ENCODE measurements around the gene ZNF622.
"Not testable (repeated sequence)": the region's sequence is repeated elsewhere in the genome, so short reads cannot be mapped to it uniquely, and the experiment has no call there.

ZNF622 gene

GRCh38 chr5:16480144-16480543, 14.5 kb upstream of the ZNF622 start:
- DNase-seq: no peak

DNA sequence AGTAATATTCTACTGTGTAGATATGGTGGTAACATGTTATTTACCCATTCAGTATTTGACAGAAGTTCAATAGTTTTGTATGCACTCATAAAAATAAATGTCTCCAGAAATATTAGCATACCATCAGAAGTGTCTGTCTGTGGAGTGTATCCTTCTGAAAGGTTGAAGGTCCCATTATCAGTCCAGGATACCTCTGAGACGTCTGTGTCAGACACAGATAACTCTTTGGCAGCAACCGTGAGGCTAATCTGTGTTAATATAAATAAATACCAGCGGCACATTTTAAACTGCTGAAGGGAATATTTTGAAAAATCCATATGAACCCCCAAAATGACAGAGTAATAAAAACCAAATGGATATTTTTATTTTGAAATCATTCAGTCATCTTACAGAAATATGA, 11.9 kb upstream of the ZNF622 start:
- DNase-seq: no peak

DNA sequence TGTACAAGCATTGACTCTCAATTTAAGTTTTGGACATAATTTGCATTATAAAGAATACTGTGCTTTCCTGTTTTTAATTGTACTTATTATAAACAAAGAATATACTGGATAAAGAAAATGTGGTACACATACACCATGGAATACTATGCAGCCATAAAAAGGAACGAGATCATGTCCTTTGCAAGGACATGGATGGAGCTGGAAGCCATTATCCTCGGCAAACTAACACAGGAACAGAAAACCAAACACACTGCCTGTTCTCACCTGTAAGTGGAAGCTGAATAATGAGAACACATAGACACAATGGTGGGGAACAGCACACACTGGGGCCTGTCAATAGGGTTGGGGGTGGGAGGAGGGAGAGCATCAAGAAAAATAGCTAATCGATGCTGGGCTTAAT, 10.8 kb upstream of the ZNF622 start:
- not testable (repeated sequence) for DNase-seq

- no peak for DNase-seq
Observed at GRCh38 chr5:16471387-16471786, 5.8 kb upstream of the ZNF622 start.

DNA sequence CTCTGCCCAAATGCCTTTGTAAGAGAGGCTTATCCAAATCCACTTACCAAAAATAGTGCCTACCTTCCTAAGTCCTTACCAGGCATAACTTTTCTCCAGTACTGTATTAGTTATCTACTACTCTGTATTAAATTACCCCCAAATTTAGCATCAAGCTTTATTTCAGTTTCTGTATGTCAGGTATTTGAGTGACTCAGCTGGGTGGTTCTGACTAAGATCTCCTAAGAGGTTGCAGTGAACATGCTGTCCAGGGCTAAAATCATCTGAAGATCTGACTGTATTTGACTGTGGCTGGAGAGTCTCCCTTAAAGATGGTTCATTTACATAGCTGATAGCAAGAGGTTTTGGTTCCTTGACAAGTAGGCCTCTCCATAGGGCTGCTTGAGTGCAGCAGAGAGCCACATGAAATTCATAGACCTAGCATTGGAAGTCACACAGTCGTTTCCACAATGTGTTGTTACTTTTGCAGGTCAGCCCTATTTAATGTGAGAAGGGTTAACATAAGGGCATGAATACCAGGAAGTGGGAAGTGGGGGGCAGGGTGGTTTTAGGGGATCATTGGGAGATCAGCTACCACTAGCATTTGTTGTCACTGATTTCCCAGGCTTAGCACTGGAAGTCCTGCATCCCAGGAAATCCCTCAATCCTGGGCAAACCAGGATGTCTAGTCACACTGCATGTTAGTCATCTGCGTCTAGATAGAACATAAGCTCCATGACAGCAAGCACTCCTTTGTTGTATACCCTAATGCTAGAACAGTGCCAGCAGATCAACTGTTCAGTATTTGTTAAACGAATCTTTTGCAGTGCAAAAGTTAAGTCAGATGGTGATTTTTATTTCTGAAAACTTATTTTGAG, 2.0 kb upstream of the ZNF622 start:
- DNase-seq: no peak

DNA sequence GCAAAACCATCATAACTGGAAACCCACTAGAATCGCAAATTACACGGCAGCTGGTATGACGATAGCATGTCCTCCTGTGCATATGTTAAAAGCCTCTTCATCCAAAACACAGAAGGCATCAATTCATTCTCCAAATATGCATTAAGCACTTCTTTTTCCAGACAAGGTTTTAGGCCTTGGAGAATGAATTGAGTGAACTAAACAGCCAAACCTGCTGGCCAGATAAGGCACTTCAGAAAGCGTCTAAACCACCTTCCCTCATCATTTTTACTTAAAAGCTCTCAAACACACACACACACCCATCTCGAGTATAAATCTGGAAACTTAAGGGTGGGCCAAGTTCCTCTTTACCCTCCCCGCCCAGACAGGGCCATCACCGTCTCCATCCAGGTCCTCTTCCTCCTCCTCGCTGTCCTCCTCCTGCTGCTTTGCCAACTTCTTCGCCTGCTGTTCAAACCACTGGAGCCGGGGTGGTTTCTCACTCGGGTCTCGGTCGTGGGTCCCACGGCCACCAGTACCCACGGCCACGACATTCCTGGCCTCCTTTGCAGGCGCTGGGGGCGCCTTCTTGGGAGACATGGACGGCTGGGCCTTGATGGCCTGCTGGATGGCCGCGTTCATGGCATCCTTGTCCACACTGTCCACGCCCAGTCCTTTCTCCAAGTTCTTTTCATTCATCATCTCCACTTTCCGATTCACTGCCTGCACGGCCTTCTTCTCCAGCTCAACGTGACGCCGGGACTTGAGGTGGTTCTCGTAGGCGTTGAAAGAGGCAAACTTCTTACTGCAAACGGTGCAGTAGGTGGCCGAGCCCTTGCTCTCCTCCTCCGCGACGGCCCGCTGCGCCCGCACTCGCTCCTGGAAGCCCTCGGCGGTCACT, 696 bp downstream of the ZNF622 start:
- peak; percentile 18 for DNase-seq

- no peak for DNase-seq
Observed at GRCh38 chr5:16464231-16464630, 1.4 kb downstream of the ZNF622 start.

- DNase-seq: no peak
Observed at GRCh38 chr5:16461782-16462181, 3.8 kb downstream of the ZNF622 start.

GRCh38 chr5:16461026-16461425, 4.6 kb downstream of the ZNF622 start:
- DNase-seq: no peak

DNA sequence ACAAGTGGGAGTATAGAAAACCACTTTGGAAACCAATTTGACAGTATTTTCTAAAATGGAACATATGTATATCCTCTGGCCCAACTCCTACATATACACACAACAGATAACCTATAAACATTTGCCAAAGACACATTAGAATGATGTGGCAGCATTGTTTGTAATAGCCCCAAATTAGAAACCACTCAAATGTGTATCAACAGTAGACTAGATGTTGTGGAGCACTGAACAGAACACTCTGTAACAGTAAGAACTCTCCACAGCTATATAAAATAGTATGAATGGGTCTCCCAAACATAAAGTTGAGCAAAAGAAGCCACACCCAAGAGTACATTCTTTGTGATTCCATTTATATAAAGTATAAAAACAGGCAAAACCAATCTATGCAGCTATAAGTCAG, 6.1 kb downstream of the ZNF622 start:
- DNase-seq: no peak

DNA sequence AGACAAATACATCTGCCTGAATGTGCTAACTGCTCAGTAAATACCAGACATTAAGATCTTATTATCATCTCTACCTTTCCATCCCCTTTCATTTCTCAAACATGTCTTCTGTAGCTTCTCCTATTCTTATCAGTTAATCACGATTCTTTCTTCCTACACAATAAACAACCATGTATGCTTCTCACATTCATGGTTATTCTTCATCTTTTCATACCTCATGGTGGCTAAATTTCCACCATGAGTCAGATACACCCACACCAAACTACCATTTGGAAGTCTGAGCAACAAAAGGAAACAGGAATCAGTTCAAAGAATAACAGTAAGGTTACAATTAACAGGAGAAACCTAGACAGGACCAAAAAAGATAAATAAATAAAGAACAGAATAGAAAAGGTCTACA, 7.7 kb downstream of the ZNF622 start:
- DNase-seq: no peak

DNA sequence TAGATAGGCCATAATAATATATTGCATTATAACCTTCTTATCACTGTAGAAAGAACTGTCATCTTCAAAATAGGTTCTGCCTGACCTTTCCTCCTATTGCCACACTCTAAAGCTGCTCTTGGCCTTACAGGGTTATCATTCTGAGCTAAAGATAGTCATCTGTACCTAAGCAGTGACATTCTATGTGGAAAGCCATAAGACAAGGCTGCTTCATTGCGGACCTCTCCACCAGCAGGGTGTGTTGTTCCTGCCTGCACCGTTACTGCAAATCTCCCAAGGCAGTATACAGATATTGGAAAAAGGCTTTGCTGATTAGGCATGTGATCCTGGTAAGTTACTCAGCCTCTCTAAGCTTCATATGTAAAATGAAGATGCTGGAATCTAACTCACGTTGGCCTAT, 8.1 kb downstream of the ZNF622 start:
- no peak for DNase-seq

- no peak for DNase-seq
Observed at GRCh38 chr5:16456103-16456832, 9.3 kb downstream of the ZNF622 start.

DNA sequence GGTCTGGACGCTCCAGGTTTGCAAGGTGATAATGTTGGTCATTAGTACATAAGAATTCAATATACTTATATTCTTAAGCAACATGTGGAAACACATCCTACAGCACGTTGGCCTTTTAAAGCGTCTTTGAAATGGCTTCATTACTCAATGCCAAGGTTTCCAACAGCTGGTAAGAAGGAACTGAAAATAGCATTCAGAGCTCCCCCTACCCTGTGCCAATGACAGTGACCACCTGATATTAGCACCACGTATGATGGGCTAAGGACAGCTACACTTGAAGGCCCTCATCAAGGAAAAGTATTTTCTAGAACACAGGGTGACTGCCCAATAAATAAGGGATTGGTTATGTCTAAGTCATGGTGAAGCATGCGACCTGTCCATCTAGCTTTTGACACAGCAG, 9.9 kb downstream of the ZNF622 start:
- DNase-seq: no peak

DNA sequence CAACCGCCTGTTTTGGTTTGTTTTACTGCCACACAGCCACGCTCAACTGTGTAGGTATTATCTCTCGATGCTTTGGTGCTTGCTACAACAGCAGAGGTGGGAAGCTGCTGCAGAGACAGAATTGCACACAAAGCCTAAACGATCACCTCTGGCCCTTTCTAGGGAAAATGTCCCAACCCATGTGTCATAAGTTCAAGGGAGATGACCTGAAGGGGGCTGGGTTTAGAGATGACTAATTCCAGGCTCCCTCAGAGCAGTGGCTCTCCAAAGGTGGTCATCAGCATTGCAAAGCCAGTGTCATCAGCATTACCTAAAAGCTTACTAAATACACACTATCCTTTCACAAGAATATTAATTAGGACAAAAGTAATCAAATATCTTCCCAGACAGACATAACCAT, 10.9 kb downstream of the ZNF622 start:
- no peak for DNase-seq

- no peak for DNase-seq
Observed at GRCh38 chr5:16453609-16454008, 12.0 kb downstream of the ZNF622 start.

- DNase-seq: no peak
Observed at GRCh38 chr5:16450163-16450562, 15.4 kb downstream of the ZNF622 start.

DNA sequence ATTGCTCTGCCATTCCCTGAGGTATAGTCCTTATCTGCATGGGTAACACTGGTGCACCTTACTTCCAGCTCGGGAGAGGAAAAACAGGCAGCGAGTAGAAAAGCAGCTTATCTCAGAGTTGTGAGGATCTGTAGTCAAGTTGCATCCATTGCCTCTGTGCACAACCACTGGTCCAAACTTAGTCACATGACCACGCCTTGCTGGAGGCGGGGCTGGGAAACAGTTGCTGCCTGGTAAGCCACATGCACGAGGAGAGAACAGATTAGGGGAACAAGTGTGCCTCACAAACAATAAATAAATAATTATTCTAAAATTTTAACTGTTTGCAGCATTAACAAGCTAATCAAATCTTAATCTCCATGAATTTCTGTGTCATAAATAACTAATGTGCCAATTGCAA, 18.6 kb downstream of the ZNF622 start:
- DNase-seq: no peak

GRCh38 chr5:16437977-16438376, 27.6 kb downstream of the ZNF622 start:
- no peak for DNase-seq

DNA sequence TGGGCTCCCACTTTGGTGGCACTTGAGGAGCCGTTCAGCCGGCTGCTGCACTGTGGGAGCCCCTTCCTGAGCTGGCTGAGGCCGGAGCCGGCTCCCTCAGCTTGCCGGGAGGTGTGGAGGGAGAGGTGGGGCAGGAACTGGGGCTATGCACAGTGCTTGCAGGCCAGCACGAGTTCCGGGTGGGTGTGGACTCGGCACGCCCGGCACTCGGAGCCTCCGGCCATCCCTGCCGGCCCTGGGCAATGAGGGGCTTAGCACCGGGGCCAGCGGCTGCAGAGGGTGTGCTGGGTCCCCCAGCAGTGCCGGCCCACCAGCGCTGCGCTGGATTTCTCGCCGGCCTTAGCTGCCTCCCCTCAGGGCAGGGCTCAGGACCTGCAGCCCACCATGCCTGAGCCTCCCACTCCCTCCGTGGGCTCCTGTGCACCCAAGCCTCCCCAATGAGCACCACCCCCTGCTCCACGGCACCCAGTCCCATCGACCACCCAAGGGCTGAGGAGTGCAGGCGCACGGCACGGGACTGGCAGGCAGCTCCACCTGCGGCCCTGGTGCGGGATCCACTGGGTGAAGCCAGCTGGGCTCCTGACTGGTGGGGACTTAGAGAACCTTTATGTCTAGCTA, 29.4 kb downstream of the ZNF622 start:
- not testable (repeated sequence) for DNase-seq

GRCh38 chr5:16431490-16431889, 34.1 kb downstream of the ZNF622 start:
- no peak for DNase-seq

GRCh38 chr5:16430349-16431089, 35.1 kb downstream of the ZNF622 start:
- DNase-seq: no peak
